Measurements from ENCODE around the gene DTX4.

Gene DTX4

DNA sequence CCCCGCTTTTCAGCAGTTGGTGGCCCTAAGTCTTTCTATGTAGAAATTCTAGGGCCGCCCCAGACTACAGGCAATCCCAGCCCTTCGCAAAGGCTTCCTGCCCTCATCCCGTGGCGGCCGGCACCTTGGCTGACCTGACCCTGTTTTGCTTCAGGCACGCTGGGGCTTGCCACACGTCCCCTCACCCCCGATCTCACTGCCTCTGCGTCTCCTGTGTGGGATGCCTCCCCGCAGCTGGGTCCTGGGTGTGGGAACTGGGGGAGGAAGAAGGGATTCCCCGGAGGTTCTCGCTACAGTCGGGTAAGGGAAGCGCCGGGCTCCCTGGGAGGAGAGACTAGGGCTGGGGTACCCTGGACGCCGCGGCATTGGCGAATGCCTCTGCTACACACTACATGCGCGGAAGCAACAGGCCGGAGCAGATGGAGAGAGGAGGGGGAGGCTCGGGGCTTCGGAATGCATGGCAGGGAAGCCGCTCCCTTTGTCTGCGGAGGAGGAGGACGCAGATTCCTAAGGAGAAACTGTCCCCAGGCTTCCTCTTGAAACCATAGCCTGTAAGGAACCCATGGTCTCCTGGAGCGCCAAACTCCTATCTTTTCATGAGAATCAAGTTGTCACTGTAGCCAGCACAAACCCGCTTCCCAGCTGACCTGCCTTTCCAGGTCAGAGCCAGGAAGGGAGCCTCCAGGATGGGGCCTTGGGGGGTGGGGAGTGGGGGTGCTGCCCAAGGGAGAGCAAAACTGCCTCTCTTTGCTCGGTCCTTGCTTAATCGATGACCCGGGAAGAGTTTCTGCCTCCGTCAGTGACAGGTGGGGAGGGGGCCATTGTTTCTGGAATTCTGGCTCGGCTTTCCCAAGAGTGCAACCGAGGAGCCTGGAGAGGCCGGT, 1.4 kb downstream of the DTX4 start:
- DNase-seq, result no peak

- DNase-seq, result no peak
These were observed 2.2 kb downstream of the DTX4 start for GRCh38 chr11:59173964-59174663.

DNA sequence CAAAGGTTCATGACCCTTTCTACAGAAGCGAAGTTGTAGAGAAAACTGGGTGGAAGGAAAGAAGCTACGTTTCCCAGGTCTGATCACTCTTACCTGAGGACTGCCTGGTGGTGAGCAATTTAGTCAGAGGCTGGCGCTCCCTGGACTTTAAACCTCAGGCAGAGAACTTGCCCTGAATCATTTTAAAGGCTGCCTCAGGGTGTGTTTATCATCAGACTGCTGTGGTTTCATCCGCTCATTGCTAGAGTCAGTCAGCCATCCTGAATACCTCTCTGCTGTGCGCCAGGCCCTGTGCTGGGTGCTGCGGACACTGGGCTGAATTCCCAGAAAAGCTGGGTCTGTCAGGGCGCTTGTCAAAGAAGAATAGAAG, 2.7 kb downstream of the DTX4 start:
- DNase-seq, result no peak

GRCh38 chr11:59175091-59175501, 3.2 kb downstream of the DTX4 start:
- no peak for DNase-seq

DNA sequence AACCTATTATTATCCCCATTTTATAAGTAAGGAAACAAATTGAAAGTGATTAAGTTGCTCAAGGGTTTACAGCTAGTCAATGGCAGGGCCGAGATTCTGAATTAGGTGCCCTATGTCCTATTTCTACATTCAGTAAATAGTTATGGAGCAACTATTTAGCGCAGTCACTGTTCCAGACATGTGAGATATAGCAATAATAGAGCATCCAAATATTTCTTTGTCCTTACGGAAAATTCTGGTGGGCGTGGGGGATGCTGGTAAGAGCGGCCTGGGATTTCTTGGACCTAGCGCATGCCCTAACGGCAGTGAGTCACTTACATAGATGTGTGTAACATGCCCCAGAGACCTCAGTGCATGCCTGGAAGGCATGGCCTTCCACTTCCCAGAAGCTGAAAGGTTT, 4.4 kb downstream of the DTX4 start:
- no peak for DNase-seq

DNA sequence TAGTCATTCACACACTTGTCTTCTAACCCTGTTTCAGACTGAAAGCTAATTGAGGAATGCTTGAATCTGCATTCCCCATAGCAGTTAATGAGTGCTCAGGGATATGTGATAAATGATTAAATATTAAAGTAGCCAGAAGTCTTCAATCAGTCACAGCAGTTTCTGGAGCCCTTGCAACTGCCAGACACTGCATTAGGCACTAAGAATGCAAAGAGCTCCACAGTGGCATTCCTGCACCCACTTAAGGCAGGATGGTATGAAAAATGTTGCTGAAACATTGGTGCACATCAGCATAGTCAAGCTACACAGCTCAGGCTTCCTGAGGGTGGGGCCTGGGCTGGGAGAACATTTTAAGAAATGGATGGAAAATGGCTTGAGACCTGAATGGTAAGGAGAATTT, 6.5 kb downstream of the DTX4 start:
- no peak for DNase-seq

DNA sequence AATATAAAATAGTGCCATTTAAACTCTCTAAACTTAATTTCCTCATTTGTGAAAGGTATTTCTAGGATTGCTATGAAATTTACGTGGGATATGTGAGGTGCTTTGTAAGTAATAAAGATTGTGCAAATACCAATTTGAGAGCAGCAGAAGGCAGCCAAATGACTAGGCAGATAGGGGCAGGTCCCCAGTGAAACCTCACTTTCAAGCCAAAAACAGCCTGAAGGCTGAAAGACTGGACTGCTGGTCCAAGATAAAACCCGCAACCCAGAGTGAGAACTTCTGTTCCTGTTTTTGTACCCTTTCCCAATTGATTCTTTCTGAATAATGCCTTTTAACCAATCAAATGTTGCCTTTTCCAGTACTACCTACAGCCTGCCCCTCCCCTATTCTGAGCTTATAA, 7.2 kb downstream of the DTX4 start:
- no peak for DNase-seq

DNA sequence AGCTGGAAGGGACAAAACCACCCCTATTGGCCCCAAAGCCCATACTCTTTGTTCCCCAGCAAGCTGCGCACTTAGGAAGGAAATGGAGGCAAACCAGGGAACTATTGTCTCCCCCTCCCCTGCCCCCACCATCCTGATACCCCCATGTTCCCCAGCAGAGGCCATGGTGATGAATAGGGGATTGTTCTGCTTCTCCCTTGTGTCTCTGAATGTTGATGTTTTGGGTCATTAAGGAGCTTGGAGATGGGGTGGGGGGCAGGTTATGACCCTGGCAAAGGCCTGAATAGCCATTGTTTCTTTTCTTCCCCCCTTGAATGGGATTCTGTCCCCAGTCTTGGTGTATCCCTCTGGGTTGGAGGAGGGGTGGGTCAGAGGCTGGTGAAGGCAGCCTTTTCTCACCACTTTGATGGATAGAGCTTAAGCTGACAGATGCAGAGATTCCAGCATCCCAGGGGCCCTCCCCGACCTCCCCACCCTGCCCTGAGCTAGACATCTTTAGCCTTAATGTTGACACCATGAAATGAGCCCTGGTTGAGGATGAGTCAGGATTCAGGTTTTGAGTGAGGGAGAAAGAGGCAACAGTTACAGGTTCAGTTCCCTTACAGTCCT, 8.3 kb downstream of the DTX4 start:
- no peak for DNase-seq

GRCh38 chr11:59180907-59181306, 9.0 kb downstream of the DTX4 start:
- no peak for DNase-seq

GRCh38 chr11:59181746-59182456, 10.0 kb downstream of the DTX4 start:
- DNase-seq, result no peak

- no peak for DNase-seq
These were observed 10.7 kb downstream of the DTX4 start for GRCh38 chr11:59182457-59183151.

GRCh38 chr11:59183771-59184170, 11.8 kb downstream of the DTX4 start:
- DNase-seq, result no peak

DNA sequence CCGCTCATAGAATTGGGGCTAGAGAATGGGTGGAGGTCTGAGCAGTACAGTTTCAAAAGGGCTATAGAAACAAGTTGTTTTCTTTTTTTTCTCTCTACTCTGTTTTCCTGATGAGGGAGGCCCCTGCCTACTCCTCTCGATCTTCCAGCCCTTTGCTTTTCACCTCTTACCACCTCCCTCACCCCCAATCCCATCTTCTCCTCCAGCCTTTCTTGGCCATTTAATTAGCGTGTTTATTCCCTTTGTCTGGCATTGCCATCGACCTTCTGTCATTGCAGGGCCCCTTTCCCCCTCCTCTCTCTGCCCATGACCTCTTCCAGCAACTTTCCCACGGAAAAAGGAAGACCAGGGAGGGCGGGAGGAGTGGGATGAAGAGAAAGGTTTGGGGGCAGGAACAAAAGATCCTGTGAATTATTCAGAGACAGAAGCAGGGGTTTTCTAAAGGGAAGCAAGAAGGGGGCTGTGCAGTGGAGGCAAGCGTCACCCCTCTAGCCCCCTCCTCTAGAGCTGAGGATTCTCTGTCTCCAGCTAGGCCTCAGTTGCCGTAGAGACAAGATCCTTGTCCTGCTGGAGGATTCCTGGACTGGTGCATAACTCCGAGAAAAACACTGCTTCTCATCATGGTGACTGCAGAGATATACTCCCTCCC, 12.9 kb downstream of the DTX4 start:
- no peak for DNase-seq

DNA sequence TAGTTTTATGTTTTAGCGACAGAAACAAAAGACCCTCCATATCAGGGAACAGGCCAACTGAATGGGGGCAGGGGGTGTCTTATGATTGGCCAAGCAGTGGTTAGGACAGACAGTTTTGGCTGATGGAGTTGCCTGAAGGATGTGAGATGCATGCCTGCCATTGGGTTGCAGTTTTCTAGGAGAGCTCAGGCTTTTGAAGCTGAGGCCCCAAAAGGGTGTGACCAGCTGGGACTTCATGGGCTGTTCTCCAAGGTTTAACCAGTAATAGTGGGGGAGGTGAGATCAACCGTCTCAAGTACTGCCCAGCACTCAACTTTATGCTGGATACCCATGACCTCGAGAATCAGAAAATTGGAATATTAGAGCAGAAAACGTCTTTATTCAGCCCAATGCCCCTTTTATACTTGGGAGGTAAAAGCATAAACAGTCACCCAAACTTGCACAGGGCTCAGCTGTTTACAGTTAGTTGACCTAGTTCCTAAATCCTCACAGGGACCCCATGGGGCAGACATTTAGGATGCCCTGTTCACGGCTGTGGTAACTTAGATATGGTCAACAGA, 13.5 kb downstream of the DTX4 start:
- no peak for DNase-seq

- DNase-seq, result no peak
These were observed 14.2 kb downstream of the DTX4 start for GRCh38 chr11:59186130-59186594.

GRCh38 chr11:59187035-59187434, 15.1 kb downstream of the DTX4 start:
- DNase-seq, result no peak

DNA sequence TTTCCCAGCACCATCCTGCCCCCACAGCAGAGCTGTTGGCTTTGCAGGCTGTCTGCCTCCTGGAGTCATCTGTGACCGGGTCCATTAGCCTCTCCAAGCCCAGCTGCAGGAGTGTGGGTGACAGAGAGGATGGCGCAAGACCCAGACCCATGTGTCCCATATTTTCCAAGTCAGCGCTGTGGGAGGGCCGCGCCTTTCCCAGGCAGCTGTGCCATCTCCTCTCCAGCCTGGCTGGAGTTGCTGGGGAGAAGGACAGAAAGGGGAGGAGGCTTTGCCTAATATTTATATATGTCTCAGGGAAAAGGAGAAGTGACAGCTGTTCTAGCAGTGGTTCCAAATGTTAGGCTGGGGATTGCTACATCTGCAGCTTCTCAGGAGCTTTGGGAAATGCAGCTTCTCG, 15.7 kb downstream of the DTX4 start:
- DNase-seq, result no peak

GRCh38 chr11:59188954-59189353, 17.0 kb downstream of the DTX4 start:
- DNase-seq, result no peak

DNA sequence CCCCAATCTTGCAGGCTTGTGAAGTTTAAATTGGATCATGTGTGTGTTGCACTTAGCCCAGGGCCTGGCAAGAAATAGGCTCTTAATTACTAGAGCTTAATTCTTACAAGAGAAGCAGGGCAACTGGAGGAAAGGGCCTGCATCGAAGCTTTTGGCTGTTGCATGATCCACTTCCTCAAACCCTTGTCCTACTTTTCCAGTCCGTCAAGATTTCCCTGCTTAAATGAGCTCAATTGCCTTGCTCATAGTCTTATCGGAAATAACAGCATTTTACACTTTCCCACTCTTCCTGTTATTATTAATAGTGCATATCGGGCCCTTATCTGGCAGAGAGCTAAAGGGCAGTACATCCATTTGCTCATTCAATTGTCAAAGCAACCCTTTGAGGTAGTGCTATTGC, 18.1 kb downstream of the DTX4 start:
- DNase-seq, result no peak

- no peak for DNase-seq
These were observed 19.2 kb downstream of the DTX4 start for GRCh38 chr11:59191095-59191494.

DNA sequence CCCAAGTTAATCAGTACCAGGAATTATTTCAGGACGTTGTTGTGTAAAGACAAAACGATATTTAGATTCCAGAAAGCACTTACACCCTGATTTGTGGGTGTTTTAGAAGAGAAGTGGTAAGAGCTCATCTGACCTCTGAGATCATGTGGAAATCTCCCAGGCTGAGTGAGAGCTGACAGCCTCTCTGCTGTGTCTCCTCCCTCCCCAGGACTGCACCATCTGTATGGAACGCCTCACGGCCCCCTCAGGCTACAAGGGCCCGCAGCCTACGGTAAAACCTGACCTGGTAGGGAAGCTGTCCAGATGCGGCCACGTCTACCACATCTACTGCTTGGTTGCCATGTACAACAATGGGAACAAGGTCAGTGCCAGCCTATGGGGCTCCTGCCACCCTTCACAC, 20.0 kb downstream of the DTX4 start:
- no peak for DNase-seq

All from DMS79 (cell line).